HG03039 (cell line): Measurements from ENCODE around the gene RAD23B.
A peak's percentile ranks its signal among the peaks of the same experiment; 100 is the strongest.

Experiments used
- ATAC-seq: cut with Tn5 transposase; IDR thresholded peaks from one replicate; pipeline ENCODE4 v1.9.1; 2021; ENCODE audit warnings: mild to moderate bottlenecking, moderate library complexity; ENCODE audit not compliant: unreplicated experiment

The RAD23B gene

GRCh38 chr9:107266624-107267368 is 16.3 kb upstream of the RAD23B start:
- no peak for ATAC-seq

- no peak for ATAC-seq
Observed at GRCh38 chr9:107268560-107268959, 14.5 kb upstream of the RAD23B start.

GRCh38 chr9:107269254-107269653 is 13.8 kb upstream of the RAD23B start:
- ATAC-seq, result no peak

- no peak for ATAC-seq
Observed at GRCh38 chr9:107269681-107270080, 13.4 kb upstream of the RAD23B start.

DNA sequence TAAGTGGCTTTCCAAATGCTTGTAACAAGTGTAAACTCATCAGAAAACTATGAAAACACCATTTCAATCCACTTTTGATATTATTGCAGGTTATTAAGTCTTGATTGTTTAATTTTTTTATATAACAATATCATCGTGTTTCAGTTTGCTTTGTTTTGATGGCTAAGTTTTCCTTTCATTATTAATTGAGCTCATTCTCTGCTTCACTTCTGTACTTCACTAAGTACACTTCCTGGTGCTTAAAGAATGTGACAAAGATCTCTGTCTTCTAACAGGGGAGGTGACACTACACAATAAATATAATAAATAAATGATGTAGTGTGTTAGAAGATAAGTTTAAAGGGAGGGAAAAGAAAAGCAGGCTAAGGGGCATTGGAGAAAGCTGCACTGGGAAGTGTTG is 13.0 kb upstream of the RAD23B start:
- no peak for ATAC-seq

- ATAC-seq, result no peak
Observed at GRCh38 chr9:107270580-107270979, 12.5 kb upstream of the RAD23B start.

GRCh38 chr9:107273634-107274033 is 9.4 kb upstream of the RAD23B start:
- ATAC-seq, result no peak

GRCh38 chr9:107274096-107274495 is 9.0 kb upstream of the RAD23B start:
- no peak for ATAC-seq

- ATAC-seq, result no peak
Observed at GRCh38 chr9:107274953-107275422, 8.1 kb upstream of the RAD23B start.

- ATAC-seq, result no peak
Observed at GRCh38 chr9:107275530-107275929, 7.5 kb upstream of the RAD23B start.

DNA sequence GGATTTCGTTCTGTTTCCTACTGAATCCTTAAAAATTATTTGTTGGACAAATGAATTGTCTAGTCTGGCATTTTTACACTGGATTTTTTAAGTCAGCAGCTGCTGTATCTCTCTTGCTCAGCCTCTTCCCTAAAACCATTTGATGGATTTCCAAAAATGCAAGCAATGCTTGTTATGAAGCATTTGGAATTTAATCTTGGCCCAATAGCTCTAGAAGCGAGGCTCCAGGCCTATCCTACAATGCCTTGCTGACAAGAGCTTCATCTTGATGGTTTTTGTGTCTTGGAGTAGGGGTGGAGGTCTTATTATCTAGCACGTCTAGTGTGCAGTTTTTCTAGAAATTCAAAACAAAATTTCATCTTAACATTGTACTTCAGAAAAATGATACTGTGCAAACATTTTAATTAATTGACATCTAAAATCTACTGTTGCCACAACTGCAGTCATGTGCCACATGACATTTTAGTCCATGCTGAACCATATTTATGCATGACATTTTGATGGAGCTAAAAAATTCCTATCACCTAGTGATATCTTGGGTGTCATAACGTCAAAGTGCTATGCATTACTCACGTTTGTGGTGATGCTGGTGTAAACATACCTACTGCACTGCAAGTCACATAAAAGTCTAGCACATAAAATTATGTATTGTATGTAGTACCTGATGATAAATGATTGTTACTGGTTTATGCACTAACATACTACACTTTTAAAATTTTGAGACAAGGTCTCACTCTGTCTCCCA is 5.9 kb upstream of the RAD23B start:
- no peak for ATAC-seq

DNA sequence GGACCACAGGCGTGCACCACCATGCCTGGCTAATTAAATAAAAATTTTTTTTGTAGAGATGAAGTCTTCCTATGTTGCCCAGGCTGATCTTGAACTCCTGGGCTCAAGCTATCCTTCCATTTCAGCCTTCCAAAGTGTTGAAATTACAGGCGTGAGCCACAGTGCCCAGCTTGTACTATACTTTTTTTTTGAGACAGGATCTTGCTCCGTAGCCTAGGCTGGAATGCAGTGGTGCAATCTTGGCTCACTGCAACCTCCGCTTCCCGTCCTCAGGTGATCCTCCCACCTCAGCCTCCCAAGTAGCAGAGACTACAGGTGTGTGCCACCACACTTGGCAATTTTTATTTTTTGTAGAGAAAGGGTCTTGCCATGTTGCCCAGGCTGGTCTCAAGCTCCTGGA is 5.3 kb upstream of the RAD23B start:
- ATAC-seq, result no peak

- no peak for ATAC-seq
Observed at GRCh38 chr9:107279086-107279485, 4.0 kb upstream of the RAD23B start.

- no peak for ATAC-seq
Observed at GRCh38 chr9:107280543-107280942, 2.5 kb upstream of the RAD23B start.

DNA sequence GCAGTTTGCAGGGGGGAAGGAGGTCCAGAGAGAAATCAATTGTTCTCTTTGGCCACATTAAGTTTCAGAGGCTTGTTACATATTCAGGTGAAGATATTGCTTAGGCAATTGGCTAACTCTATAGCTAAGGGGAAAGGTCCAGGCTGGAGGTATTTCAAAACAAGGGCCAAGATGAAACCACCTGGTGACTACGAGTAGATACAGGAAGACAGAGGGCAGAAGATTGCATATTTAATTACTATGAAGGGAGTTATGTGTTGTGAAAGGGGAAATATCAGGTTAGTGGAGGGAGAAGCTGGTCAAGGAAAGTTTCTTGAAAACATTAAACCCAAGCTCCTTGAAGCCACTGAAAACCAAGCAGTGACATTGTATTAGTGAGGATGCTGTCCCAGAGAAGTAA is 1.9 kb upstream of the RAD23B start:
- no peak for ATAC-seq

DNA sequence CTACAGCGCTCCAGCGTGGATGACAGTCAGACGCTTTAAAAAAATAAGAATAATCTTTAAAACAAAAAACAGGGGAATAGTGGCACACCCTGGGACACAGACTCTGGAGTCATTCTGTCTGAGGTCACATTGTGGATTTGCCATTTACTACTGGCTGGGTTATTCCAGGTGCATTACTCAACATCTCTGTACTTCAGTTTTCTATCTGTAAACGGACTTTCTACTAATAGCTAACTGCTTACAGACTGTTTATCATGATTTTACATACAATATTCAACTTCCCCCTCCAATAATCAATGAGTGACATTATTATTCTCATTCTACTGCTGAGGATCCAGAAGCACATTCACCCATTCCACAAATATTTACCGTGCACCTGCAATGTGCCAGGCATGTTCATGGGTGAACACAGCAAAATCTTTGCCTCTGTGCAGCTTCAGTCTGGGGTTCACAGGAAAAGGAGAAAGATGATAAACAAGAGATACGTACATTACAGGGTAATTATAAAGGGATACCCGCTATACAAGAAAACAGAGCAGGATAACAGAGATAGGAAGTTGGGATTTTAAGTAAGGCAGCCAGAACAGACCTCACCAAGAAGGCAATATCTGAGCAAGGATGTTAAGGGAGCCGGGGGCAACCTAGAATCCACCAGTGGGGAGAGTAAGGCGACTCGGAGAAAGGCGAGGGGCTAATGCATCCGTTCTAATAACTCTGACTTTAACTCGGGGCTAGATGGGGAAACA is 984 bp upstream of the RAD23B start:
- no peak for ATAC-seq

GRCh38 chr9:107283623-107284616 is 841 bp downstream of the RAD23B start:
- peak; percentile 39 for ATAC-seq

DNA sequence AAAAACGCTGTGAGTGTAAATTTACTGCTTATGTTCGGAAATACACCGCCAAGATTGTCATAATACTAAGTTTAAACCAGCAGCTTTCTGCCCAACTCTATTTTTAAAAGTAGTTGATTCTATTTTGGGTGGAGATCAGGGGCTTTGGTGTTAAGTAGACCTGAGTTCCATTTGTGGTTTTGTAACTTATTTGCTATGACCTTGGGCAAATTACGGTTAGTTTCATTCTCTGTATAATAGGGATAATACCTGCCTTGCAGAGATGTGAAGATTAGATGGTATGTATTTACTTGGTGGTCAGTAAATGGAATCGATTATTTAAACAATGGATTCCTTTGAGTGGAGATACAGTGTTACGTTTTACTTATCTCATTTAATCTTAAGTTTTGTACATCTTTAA is 1.6 kb downstream of the RAD23B start:
- no peak for ATAC-seq

DNA sequence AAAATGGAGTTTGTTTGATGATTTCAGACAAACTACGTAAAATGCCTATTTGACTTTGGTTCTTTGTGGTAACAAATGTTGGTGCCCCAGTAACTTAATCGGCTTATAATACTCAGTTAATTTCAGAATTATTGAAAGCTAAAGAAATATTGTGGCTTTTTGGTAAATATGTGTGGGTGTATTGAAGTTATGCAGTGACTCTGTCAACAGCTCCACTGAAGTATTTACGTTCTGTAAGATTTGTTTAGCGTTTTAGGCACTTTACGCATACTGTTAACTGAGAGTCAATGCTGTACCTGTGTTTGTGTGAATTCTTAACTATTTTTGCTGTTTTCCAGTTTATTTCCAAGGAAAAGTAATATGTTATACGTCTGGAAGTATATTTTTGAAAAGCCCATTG is 2.2 kb downstream of the RAD23B start:
- no peak for ATAC-seq

DNA sequence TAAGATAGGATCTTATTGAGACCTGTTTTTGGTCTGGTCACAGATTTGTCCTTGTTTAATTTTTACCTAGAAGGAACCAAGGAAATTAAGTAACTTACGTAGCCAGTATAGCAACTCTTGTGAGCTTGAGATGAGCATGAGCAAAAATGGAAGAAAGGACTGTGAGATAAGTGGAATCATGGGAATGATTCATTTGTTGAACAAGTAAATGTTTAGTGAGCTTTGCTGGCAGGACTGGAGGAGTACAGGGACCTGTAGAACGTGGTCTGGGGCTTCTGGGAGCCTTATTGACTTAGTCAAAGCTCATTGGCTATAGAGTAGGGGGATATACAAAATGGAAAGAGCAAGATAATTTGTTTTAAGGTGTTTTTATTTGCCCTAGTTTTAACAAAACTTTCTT is 3.0 kb downstream of the RAD23B start:
- no peak for ATAC-seq
